ENCODE data around the gene TACR1. TPM values are rescaled to one million over a fixed set of nuclear protein-coding genes. Genes with fewer than 3 reads are reported as not detected.
"Not testable (repeated sequence)": the region's sequence is repeated elsewhere in the genome, so short reads cannot be mapped to it uniquely, and the experiment has no call there.

Gene TACR1
- total and polyA plus RNA-seq, 8 donors: 0.14 to 3.5 (median 0.49) TPM; not detected in 4

GRCh38 chr2:75174519-75174918 is 24.8 kb downstream of the TACR1 start:
- intact Hi-C loops (cut with DNase I; ENCODE audit: low total_unique reads): no loop called here
- no peaks in the 10 kb centered on the region for H3K9me3 ChIP-seq
- H3K4me1 ChIP-seq: no peaks in the 10 kb centered on the region
- H3K36me3 ChIP-seq: no peaks in the 10 kb centered on the region
- no peak for DNase-seq
- WGBS, 5 donors: 59 to 67% (median 64%) methylated on average over 2 of the region's 2 CpGs
- no peak overlapping the region for H3K4me3 ChIP-seq
- no peak overlapping the region for H3K27ac ChIP-seq
- H3K27me3 ChIP-seq: no peaks in the 10 kb centered on the region
- no peak for TF ChIP-seq POLR2A (IDR thresholded peaks at IDR 0.05)
- no peak for TF ChIP-seq CTCF (IDR thresholded peaks at IDR 0.05)
- no peak for TF ChIP-seq POLR2AphosphoS5 (IDR thresholded peaks at IDR 0.05)
- TF ChIP-seq EP300 (IDR thresholded peaks at IDR 0.05): no peak

- Histone ChIP-seq H3K36me3 (no peaks in the 10 kb centered on the region), H3K27ac (no peak overlapping the region), H3K9me3 (no peaks in the 10 kb centered on the region), H3K4me1 (no peaks in the 10 kb centered on the region), H3K27me3 (no peaks in the 10 kb centered on the region), H3K4me3 (no peak overlapping the region)
- no peak for DNase-seq
- TF ChIP-seq POLR2AphosphoS5 (IDR thresholded peaks at IDR 0.05) (no peak), CTCF (IDR thresholded peaks at IDR 0.05) (no peak), EP300 (IDR thresholded peaks at IDR 0.05) (no peak), POLR2A (IDR thresholded peaks at IDR 0.05) (no peak)
- intact Hi-C loops (cut with DNase I; ENCODE audit: low total_unique reads): no loop called here
These were observed 25.6 kb downstream of the TACR1 start for GRCh38 chr2:75173740-75174139.

GRCh38 chr2:75171423-75171822 is 27.9 kb downstream of the TACR1 start:
- H3K27ac ChIP-seq; H3K27me3 ChIP-seq; intact Hi-C loops (cut with DNase I; ENCODE audit: low total_unique reads); H3K4me1 ChIP-seq; H3K36me3 ChIP-seq; H3K9me3 ChIP-seq; H3K4me3 ChIP-seq; DNase-seq: not testable (repeated sequence)
- 83 to 88% (median 86%) methylated on average over 3 to 5 of the region's 5 CpGs for WGBS, 5 donors

- H3K36me3 ChIP-seq: no peaks in the 10 kb centered on the region
- H3K27ac ChIP-seq: no peak overlapping the region
- TF ChIP-seq CTCF (IDR thresholded peaks at IDR 0.05) (no peak), EP300 (IDR thresholded peaks at IDR 0.05) (no peak), POLR2AphosphoS5 (IDR thresholded peaks at IDR 0.05) (no peak), POLR2A (IDR thresholded peaks at IDR 0.05) (no peak)
- H3K27me3 ChIP-seq: no peaks in the 10 kb centered on the region
- no peaks in the 10 kb centered on the region for H3K4me1 ChIP-seq
- no peaks in the 10 kb centered on the region for H3K9me3 ChIP-seq
- no peak overlapping the region for H3K4me3 ChIP-seq
- 88 to 99% (median 93%) methylated on average over 2 of the region's 2 CpGs for WGBS, 5 donors
- intact Hi-C loops (cut with DNase I; ENCODE audit: low total_unique reads): no loop called here
- DNase-seq: no peak
These were observed 28.4 kb downstream of the TACR1 start for GRCh38 chr2:75170889-75171288.

GRCh38 chr2:75168186-75168585 is 31.1 kb downstream of the TACR1 start:
- TF ChIP-seq CTCF (IDR thresholded peaks at IDR 0.05): no peak
- TF ChIP-seq POLR2AphosphoS5 (IDR thresholded peaks at IDR 0.05): no peak
- TF ChIP-seq POLR2A (IDR thresholded peaks at IDR 0.05): no peak
- no peak for TF ChIP-seq EP300 (IDR thresholded peaks at IDR 0.05)
- Histone ChIP-seq H3K4me1 (no peaks in the 10 kb centered on the region), H3K36me3 (no peaks in the 10 kb centered on the region), H3K27ac (no peak overlapping the region), H3K9me3 (no peaks in the 10 kb centered on the region), H3K27me3 (no peaks in the 10 kb centered on the region), H3K4me3 (no peak overlapping the region)
- DNase-seq: no peak
- intact Hi-C loops (cut with DNase I; ENCODE audit: low total_unique reads): no loop called here
- WGBS, 5 donors: 38 to 56% (median 49%) methylated on average over 2 of the region's 2 CpGs
